ENCODE data around the gene D2HGDH. TPM values are rescaled to one million over a fixed set of nuclear protein-coding genes. Genes with fewer than 3 reads are reported as not detected.

Gene D2HGDH
- total RNA-seq, 2 experiments from 2014 or later, result 23.2 to 68.1 TPM

GRCh38 chr2:241808051-241808720 lies 73.8 kb downstream of the D2HGDH start:
- no peak overlapping the region for H3K27ac ChIP-seq (ENCODE audit: low read depth, low read length, poor library complexity, severe bottlenecking)
- ChIA-PET POLR2A (no interaction called here), CTCF (ENCODE audit: unreplicated experiment) (no interaction called here)
- no peaks in the 10 kb centered on the region for H3K79me2 ChIP-seq (ENCODE audit: insufficient read depth, low read depth, low read length)
- no peak overlapping the region for H3K4me2 ChIP-seq (ENCODE audit: low read length)
- intact Hi-C loops (cut with micrococcal nuclease; ENCODE audit: unreplicated experiment), result no loop called here
- H3K4me1 ChIP-seq (ENCODE audit: insufficient read depth, low read length, poor library complexity, severe bottlenecking), result peaks cover 3% of the 10 kb centered on the region
- H3K9me3 ChIP-seq (ENCODE audit: low read length), result no peaks in the 10 kb centered on the region
- DNase-seq (ENCODE audit: low spot score), result no peak
- H3K4me3 ChIP-seq (ENCODE audit: low read depth, low read length, poor library complexity, severe bottlenecking), result no peak overlapping the region
- H3K36me3 ChIP-seq (ENCODE audit: insufficient read depth, low read length), result no peaks in the 10 kb centered on the region
- TF ChIP-seq EZH2phosphoT487 (IDR thresholded peaks at IDR 0.05; ENCODE audit: borderline replicate concordance, low read depth, low read length), result no peak
- TF ChIP-seq CTCF (conservative IDR thresholded peaks at IDR 0.05; ENCODE audit: low read length), result no peak
- no peak overlapping the region for H2AFZ ChIP-seq (ENCODE audit: low read length)
- no peaks in the 10 kb centered on the region for H4K20me1 ChIP-seq (ENCODE audit: insufficient read depth, low read length)
- no TSS peak for BruUV-seq (replicated peaks)
- no peaks in the 10 kb centered on the region for H3K9me2 ChIP-seq (ENCODE audit: insufficient read depth, low read length)

- Histone ChIP-seq H3K4me1 (ENCODE audit: insufficient read depth, low read length, poor library complexity, severe bottlenecking) (peaks cover 3% of the 10 kb centered on the region), H3K4me2 (ENCODE audit: low read length) (no peak within 1 kb of the TSS), H4K20me1 (ENCODE audit: insufficient read depth, low read length) (no peaks in the 10 kb centered on the region), H3K27ac (ENCODE audit: low read depth, low read length, poor library complexity, severe bottlenecking) (no peak within 1 kb of the TSS), H3K9me2 (ENCODE audit: insufficient read depth, low read length) (no peaks in the 10 kb centered on the region), H3K36me3 (ENCODE audit: insufficient read depth, low read length) (no peaks in the 10 kb centered on the region), H3K9me3 (ENCODE audit: low read length) (no peaks in the 10 kb centered on the region), H3K4me3 (ENCODE audit: low read depth, low read length, poor library complexity, severe bottlenecking) (no peak within 1 kb of the TSS), H2AFZ (ENCODE audit: low read length) (no peak within 1 kb of the TSS), H3K79me2 (ENCODE audit: insufficient read depth, low read depth, low read length) (no peaks in the 10 kb centered on the region)
- no TSS peak for BruUV-seq (replicated peaks)
- CTCF ChIA-PET (ENCODE audit: unreplicated experiment), result no interaction called here
- POLR2A ChIA-PET, result no interaction called here
- intact Hi-C loops (cut with micrococcal nuclease; ENCODE audit: unreplicated experiment), result no loop called here
- DNase-seq (ENCODE audit: low spot score), result no peak
- TF ChIP-seq EZH2phosphoT487 (IDR thresholded peaks at IDR 0.05; ENCODE audit: borderline replicate concordance, low read depth, low read length) (no peak), CTCF (conservative IDR thresholded peaks at IDR 0.05; ENCODE audit: low read length) (no peak)
Observed at GRCh38 chr2:241808721-241809382, 74.4 kb downstream of the D2HGDH start, which contains the start of gene NEU4. Gene NEU4, plus strand, starts transcription at chr2:241809193. Its CDS starts 5,292 bp downstream, at chr2:241814485.

All from OCI-LY7 (cell line).